Measurements from ENCODE around the gene APOLD1. TPM values are rescaled to one million over a fixed set of nuclear protein-coding genes. Genes with fewer than 3 reads are reported as not detected.

APOLD1 gene
- total and polyA plus RNA-seq, 2 of the 4 experiments (the other 2 are of a cell fraction): 2.3 to 4.5 TPM

DNA sequence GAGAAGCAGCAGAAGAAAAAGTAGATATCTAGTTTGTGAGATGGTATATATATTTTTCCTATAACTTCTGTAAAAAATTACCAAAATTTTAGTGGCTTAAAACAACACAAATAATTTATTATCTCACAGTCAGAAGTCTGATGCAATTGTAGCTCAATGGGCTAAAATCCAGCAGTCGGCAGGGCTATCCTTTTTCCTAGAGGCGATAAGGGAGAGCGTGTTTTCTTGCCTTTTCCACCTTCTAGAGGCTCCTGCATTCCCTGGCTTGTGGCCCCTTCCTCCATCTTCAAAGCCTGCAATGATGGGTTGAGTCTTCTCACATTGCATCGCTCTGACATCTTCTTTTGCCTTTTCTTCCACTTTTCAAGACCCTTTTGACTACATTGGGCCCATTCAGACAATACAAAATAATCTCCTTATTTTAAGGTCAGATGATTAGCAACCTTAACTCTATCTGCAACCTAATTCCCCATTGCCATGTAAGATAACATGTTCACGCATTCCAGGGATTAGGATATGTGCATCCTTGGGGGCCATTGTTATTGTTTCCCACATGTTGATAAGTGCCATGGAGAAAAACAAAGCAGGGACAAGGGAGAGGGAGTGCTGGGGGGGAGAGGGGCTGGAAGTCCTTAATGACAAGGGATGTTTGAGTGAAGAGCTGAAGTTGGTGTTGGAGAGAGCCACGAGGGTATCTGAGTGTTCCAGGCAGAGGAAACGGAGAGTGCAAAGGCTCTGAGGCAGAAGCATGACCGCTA, 13.9 kb downstream of the APOLD1 start (continued):
- TF ChIP-seq RCOR1 (IDR thresholded peaks at IDR 0.05; ENCODE audit: insufficient replicate concordance, low read length): no peak

DNA sequence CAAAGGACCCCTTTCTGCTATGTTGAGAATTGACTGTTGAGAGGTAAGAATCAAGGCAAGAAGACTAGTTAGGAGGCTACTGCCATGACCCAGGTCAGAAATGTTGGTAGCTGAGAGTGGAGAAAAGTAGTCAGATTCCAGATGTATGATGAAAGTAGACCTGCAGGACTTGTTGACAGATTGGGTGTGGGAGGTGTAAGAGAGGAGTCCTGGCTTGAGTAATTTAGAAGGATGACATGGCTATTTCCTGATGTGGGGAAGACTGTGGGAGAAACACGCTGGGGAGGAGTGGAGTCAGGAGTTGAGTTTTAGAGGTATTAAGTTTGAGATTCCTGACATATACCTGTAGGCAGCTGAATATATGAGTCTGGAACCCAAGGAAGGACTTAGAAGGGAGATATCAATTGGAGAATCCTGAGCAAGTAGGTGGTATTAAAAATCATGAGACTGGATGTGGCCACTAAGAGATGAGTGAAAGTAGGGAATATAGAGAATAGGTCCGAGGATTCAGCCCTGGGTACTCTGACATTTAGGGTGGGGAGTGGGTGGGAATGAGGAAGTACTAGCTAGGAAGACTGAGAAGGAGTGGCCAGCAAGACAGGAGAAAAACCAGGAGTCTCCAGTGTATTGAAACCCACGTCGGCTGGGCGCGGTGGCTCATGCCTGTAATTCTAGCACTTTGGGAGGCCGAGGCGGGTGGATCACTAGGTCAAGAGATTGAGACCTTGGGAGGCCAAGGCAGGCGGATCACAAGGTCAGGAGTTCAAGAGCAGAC, 15.1 kb downstream of the APOLD1 start:
- Histone ChIP-seq H3K14ac (replicated peaks; ENCODE audit: low read depth, low read length) (no peak overlapping the region), H2BK20ac (ENCODE audit: low read depth, low read length) (no peak overlapping the region), H4K91ac (ENCODE audit: insufficient read depth, low read depth, low read length) (peak overlapping the region; percentile 1), H4K20me1 (ENCODE audit: insufficient read depth, low read length) (no peaks in the 10 kb centered on the region), H3K4me2 (ENCODE audit: low read depth, low read length) (no peak overlapping the region), H2BK120ac (ENCODE audit: low read depth, low read length) (peak overlapping the region; percentile 16; the same call in 1 of the 2 replicates), H2AK5ac (ENCODE audit: low read depth, low read length) (0 out of 2 replicates have a peak overlapping the region, but pooled peaks have one; percentile 23), H3K23ac (ENCODE audit: low read depth, low read length) (no peak overlapping the region), H3K4me3 (ENCODE audit: insufficient read depth, low read depth, low read length) (no peak overlapping the region), H2BK15ac (ENCODE audit: low read depth, low read length) (no peak overlapping the region), H2AFZ (replicated peaks; ENCODE audit: low read length, poor library complexity) (no peak overlapping the region), H2AK9ac (replicated peaks; ENCODE audit: low read depth, low read length, poor library complexity) (no peak overlapping the region), H3K56ac (ENCODE audit: extremely low read depth, insufficient read depth, low read length) (no peak overlapping the region), H2BK5ac (ENCODE audit: low read depth, low read length, poor library complexity, severe bottlenecking) (peak overlapping the region; percentile 1), H3K36me3 (ENCODE audit: control insufficient read depth, insufficient read depth, low read length) (no peaks in the 10 kb centered on the region), H3K9me3 (ENCODE audit: control insufficient read depth, insufficient read depth, low read length) (no peaks in the 10 kb centered on the region), H3K79me1 (ENCODE audit: low read depth in 1 of 2, low read length in 2 of 2) (peaks cover under 1 to 4% of the 10 kb centered on the region in 2 experiments; a peak in 1 of 4 replicates), H3K9ac (ENCODE audit: low read depth, low read length) (no peak overlapping the region), H3K18ac (ENCODE audit: low read depth, low read length) (peak overlapping the region; percentile 70; the same call in 1 of the 2 replicates), H3K27ac (ENCODE audit: insufficient read depth, low read length) (no peak overlapping the region; the same call in 1 of the 2 replicates), H3K9me1 (ENCODE audit: insufficient read depth, low read length) (peaks cover 13% of the 10 kb centered on the region; the same call in 1 of the 2 replicates), H4K5ac (ENCODE audit: low read depth, low read length) (no peak overlapping the region), H3K4me1 (ENCODE audit: control insufficient read depth, insufficient read depth, low read length) (peaks cover 11% of the 10 kb centered on the region), H3K4ac (ENCODE audit: low read depth, low read length) (peak overlapping the region; percentile 15; the same call in 1 of the 2 replicates), H3K27me3 (ENCODE audit: control insufficient read depth, insufficient read depth, low read length) (no peaks in the 10 kb centered on the region), H4K8ac (ENCODE audit: low read depth in 2 of 2, low read length in 2 of 2) (peak overlapping the region in 1 of 2 experiments; percentile 11; a peak in 1 of 4 replicates)
- BruUV-seq (replicated peaks): no TSS peak
- no peak for TF ChIP-seq FOS (IDR thresholded peaks at IDR 0.05; ENCODE audit: low read depth, low read length)
- 0 out of 2 replicates have a peak, but pooled peaks have one; percentile 15 for TF ChIP-seq CEBPB (IDR thresholded peaks at IDR 0.05; ENCODE audit: low read depth, low read length)
- TF ChIP-seq NFE2L2 (IDR thresholded peaks at IDR 0.05; ENCODE audit: low read depth, low read length): peak; percentile 80
- ChIA-PET POLR2A (ENCODE audit: unreplicated experiment) (no interaction called here), CTCF (no interaction called here)
- intact Hi-C loops (cut with micrococcal nuclease) (loop anchor here (5.0 kb wide), 1 partner anchor 422 kb away; no protein-coding TSS in a partner anchor), dilution Hi-C loops (cut with HindIII; ENCODE audit: low sequenced_read_pairs, unreplicated experiment) (no loop called here), in situ Hi-C loops (cut with MboI; ENCODE audit: low sequenced_read_pairs) (no loop called here)
- ATAC-seq (ENCODE audit: low read depth) (no peak), DNase-seq (peak; percentile 74)
- WGBS, 2 experiments (ENCODE audit: extremely low coverage in 2 of 2, insufficient read length in 1 of 2): 83% methylated on average over 8 of the region's 9 CpGs; no CpG with 5 or more reads in 1 of the 2 experiments

Data from IMR-90 (cell line).